Mucosa of descending colon (tissue), 3 donors: ENCODE data around the gene WDR45B. TPM values are rescaled to one million over a fixed set of nuclear protein-coding genes. Genes with fewer than 3 reads are reported as not detected.

Experiments used
- ATAC-seq: fragments of 200-7000 bp; cut with Tn5 transposase; one replicate; pipeline ENCODE4 v1.9.1; 2020; ENCODE audit warnings: mild to moderate bottlenecking, moderate library complexity
- DNase-seq, 3 donors: peaks; one replicate each; pipeline ENCODE4 v3.0.0-alpha.2; 2020
- H3K36me3 ChIP-seq: fragments of 200-600 bp; one replicate; pipeline ENCODE4 v1.8.0; 2021; ENCODE audit warnings: low read depth, mild to moderate bottlenecking
- H3K4me1 ChIP-seq: fragments of 200-600 bp; one replicate; pipeline ENCODE4 v1.8.0; 2021; ENCODE audit warnings: low read depth, mild to moderate bottlenecking
- H3K4me3 ChIP-seq: fragments of 200-600 bp; one replicate; pipeline ENCODE4 v1.8.0; 2021; ENCODE audit warnings: mild to moderate bottlenecking
- H3K9me3 ChIP-seq: fragments of 200-600 bp; one replicate; pipeline ENCODE4 v1.8.0; 2021; ENCODE audit warnings: mild to moderate bottlenecking
- intact Hi-C, 2 donors: fragments of 100-400 bp; cut with DNase I in 1 of 2; cut with micrococcal nuclease in 1 of 2; formaldehyde crosslinking; loops; one replicate each; pipeline versions ENCODE4 v1.11.0 to v1.11.1; 2022; cut with DNase I, micrococcal nuclease
- total RNA-seq, 3 donors: library from RNA; stranded (reverse); fragmentation: NEBNext Ultra II Directional in 2 of 3; extraction: Animal tissue kit (Norgen Biotek cat#: 25700) in 2 of 3; gene quantifications; one replicate each; pipeline versions ENCODE4 v1.2.1 to v1.2.4, GENCODE V29; 2021 to 2023
- TF ChIP-seq, protein P1 (sequence below): fragments of 200-600 bp; IDR thresholded peaks from one replicate; pipeline ENCODE4 v1.8.0; 2022; ENCODE audit warnings: antibody characterized with exemption, mild to moderate bottlenecking
- donor health status: DM: no; HTN: no; CAD: no; lungs with moderate emphysema.
- donor health status: DM: no; HTN: no; CAD: no.
- donor health status: DM: no; HTN: yes; CAD: no.

WDR45B gene
- total RNA-seq, 3 donors from 2014 or later = 69.0 to 76.0 (median 74.4) TPM

DNA sequence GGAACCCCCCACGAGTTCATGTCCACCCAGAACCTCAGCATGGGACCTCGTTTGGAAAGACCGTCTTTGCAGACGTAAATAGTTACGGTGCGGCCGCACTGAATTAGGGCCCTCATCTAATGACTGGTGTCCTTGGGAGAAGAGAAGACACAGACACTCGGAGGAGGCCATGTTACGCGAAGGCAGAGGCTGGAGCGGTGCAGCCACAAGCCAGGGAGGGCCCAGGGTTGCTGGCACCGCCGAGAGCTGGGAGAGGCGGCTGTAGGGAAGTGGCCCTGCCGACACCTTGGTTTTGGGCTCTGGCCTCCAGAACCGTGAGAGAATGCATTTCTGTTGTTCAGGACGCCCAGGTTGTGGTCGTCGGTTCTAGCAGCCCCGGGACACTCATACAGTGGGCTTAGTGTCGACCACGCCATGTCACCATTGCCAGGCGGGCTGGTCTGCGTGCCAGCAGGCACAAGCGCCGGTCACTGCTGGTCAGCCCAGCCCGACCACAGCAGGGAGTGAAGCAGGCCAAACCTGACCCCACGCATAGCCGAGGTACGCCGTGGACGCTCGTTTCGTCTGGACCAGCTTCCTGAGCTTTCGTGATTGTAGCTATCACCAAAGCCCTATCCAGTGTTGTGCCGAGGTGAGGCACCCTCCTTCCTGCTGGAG, 10.7 kb upstream of the WDR45B start:
- Histone ChIP-seq H3K9me3 (no peaks in the 10 kb centered on the region), H3K4me3 (no peak overlapping the region), H3K36me3 (no peaks in the 10 kb centered on the region), H3K4me1 (peaks cover 6% of the 10 kb centered on the region)
- ATAC-seq = no peak
- TF ChIP-seq, protein P1, sequence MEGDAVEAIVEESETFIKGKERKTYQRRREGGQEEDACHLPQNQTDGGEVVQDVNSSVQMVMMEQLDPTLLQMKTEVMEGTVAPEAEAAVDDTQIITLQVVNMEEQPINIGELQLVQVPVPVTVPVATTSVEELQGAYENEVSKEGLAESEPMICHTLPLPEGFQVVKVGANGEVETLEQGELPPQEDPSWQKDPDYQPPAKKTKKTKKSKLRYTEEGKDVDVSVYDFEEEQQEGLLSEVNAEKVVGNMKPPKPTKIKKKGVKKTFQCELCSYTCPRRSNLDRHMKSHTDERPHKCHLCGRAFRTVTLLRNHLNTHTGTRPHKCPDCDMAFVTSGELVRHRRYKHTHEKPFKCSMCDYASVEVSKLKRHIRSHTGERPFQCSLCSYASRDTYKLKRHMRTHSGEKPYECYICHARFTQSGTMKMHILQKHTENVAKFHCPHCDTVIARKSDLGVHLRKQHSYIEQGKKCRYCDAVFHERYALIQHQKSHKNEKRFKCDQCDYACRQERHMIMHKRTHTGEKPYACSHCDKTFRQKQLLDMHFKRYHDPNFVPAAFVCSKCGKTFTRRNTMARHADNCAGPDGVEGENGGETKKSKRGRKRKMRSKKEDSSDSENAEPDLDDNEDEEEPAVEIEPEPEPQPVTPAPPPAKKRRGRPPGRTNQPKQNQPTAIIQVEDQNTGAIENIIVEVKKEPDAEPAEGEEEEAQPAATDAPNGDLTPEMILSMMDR = no peak
- peak in 2 of 3 donors; percentile 17 to 41 for DNase-seq
- intact Hi-C loops = no loop called here

DNA sequence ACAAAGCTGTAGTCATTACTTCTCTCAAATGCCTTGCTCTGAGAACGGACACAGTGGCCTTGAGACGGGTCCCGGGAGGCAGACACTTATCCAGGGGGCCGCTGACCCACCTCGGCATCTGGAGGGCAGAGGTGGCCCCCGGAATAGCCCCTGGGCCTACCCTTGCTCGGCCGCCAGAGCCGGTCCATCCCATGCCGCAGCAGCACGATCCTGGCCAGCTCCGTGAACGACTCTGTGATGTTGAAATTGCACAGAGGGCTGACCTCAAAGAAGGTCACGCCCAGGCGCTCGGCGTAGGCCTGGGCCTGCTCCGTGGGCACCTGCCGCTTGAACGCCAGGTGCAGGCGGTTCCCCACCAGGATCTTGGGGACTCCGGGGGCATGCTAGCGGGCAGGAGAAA, 10.1 kb upstream of the WDR45B start:
- Histone ChIP-seq H3K9me3 (no peaks in the 10 kb centered on the region), H3K4me3 (no peak overlapping the region), H3K36me3 (no peaks in the 10 kb centered on the region), H3K4me1 (peaks cover 9% of the 10 kb centered on the region)
- intact Hi-C loops = no loop called here
- DNase-seq (peak in 2 of 3 donors; percentile 28 to 40), ATAC-seq (no peak)
- TF ChIP-seq, protein P1 = no peak

DNA sequence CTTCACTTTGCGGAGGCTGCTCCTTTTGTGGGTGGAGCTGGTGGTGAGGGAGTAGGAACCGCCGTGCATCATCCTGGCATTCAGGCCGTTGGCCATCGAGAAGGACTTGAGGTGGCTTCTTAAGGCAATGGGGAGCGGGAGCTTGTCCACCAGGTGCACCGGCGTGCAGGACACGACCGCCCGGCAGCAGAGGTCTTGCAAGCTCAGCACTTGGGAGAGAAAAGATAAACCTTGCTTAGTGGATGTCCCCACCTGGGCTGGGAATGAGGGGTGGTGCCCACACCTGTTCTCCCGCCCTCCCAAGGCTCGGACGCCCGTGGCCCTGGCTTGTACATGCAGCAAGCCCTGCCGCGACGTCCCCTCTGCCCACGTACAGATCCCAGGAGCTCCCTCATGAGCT, 9.7 kb upstream of the WDR45B start:
- peak in 2 of 3 donors; percentile 18 to 50 for DNase-seq
- Histone ChIP-seq H3K9me3 (no peaks in the 10 kb centered on the region), H3K4me3 (no peak overlapping the region), H3K4me1 (peaks cover 11% of the 10 kb centered on the region), H3K36me3 (no peaks in the 10 kb centered on the region)
- intact Hi-C loops = no loop called here
- no peak for ATAC-seq
- TF ChIP-seq, protein P1 = no peak

DNA sequence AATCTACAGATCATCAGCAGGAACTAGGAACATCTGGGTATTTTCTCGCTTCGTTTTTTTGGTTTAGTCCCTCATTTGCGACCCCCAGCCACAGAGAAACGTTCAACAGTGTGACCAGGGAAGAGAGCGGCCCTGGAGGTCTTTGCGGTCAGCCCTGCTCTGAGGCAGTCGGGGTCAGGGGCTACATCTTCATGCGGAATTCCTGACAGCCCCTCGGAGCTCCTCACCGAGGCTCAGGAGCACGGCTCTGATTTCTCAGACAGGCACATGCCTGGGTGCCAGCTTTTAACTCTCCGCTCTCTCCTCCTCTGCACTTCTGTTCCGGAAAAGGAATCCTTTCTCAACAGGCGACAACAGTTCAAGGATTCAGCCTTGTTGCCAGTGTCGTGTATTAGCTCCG, 8.0 kb upstream of the WDR45B start:
- peaks cover 15% of the 10 kb centered on the region for H3K4me1 ChIP-seq
- ATAC-seq (no peak), DNase-seq (peak in 1 of 3 donors; percentile 35)
- TF ChIP-seq, protein P1 = no peak
- H3K36me3 ChIP-seq = no peaks in the 10 kb centered on the region
- no peak overlapping the region for H3K4me3 ChIP-seq
- intact Hi-C loops = no loop called here
- H3K9me3 ChIP-seq = no peaks in the 10 kb centered on the region

- TF ChIP-seq, protein P1 = no peak
- no peaks in the 10 kb centered on the region for H3K9me3 ChIP-seq
- no peaks in the 10 kb centered on the region for H3K36me3 ChIP-seq
- ATAC-seq (peak; percentile 74), DNase-seq (peak; percentile 81 to 87 (median 83))
- no peak overlapping the region for H3K4me3 ChIP-seq
- peaks cover 15% of the 10 kb centered on the region for H3K4me1 ChIP-seq
- intact Hi-C loops = loop anchor here in 1 of 2 donors (2.0 kb wide), 1 partner anchor 49 kb away; no protein-coding TSS in a partner anchor
Measured at GRCh38 chr17:82655523-82655922, 7.3 kb upstream of the WDR45B start.
